Measurements from ENCODE around the gene PTDSS2.

- TF ChIP-seq POLR2A (IDR thresholded peaks at IDR 0.05) = no peak
- TF ChIP-seq, protein P1, sequence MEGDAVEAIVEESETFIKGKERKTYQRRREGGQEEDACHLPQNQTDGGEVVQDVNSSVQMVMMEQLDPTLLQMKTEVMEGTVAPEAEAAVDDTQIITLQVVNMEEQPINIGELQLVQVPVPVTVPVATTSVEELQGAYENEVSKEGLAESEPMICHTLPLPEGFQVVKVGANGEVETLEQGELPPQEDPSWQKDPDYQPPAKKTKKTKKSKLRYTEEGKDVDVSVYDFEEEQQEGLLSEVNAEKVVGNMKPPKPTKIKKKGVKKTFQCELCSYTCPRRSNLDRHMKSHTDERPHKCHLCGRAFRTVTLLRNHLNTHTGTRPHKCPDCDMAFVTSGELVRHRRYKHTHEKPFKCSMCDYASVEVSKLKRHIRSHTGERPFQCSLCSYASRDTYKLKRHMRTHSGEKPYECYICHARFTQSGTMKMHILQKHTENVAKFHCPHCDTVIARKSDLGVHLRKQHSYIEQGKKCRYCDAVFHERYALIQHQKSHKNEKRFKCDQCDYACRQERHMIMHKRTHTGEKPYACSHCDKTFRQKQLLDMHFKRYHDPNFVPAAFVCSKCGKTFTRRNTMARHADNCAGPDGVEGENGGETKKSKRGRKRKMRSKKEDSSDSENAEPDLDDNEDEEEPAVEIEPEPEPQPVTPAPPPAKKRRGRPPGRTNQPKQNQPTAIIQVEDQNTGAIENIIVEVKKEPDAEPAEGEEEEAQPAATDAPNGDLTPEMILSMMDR (IDR thresholded peaks at IDR 0.05) = no peak
These were observed 3.2 kb upstream of the PTDSS2 start for GRCh38 chr11:446891-447290.

Data from right lobe of liver (tissue), 4 donors.